ENCODE data around the gene MAMSTR.

DNA sequence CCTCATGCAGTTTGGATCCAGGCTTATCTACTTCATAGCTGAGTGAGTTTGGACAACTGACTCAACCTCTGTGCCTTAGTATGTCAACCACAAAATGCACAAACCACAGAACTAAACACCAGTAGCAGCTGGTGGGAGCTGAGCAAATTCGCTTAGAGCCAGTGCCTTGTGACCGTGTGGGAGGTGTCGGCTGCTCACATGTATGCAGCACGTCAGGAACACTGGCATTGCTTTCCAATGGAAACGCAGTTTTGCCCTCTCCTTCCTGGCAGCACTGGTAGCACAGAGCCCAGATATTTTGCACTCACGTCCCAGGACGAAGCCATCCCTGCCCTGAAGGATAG lies 38.4 kb downstream of the MAMSTR start:
- TF ChIP-seq, protein P1, sequence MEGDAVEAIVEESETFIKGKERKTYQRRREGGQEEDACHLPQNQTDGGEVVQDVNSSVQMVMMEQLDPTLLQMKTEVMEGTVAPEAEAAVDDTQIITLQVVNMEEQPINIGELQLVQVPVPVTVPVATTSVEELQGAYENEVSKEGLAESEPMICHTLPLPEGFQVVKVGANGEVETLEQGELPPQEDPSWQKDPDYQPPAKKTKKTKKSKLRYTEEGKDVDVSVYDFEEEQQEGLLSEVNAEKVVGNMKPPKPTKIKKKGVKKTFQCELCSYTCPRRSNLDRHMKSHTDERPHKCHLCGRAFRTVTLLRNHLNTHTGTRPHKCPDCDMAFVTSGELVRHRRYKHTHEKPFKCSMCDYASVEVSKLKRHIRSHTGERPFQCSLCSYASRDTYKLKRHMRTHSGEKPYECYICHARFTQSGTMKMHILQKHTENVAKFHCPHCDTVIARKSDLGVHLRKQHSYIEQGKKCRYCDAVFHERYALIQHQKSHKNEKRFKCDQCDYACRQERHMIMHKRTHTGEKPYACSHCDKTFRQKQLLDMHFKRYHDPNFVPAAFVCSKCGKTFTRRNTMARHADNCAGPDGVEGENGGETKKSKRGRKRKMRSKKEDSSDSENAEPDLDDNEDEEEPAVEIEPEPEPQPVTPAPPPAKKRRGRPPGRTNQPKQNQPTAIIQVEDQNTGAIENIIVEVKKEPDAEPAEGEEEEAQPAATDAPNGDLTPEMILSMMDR (IDR thresholded peaks at IDR 0.05; ENCODE audit: low read length), result no peak
- no peak for TF ChIP-seq EZH2 (IDR thresholded peaks at IDR 0.05; ENCODE audit: borderline replicate concordance, low read length)
